HT-29 (cell line): ENCODE measurements around the gene ZG16. TPM values are rescaled to one million over a fixed set of nuclear protein-coding genes. Genes with fewer than 3 reads are reported as not detected.
"Not testable (repeated sequence)": the region's sequence is repeated elsewhere in the genome, so short reads cannot be mapped to it uniquely, and the experiment has no call there.

ENCODE experiments used
- DNase-seq: peaks from one replicate; pipeline ENCODE4 v3.0.0-alpha.2; 2015; ENCODE audit warnings: low spot score
- total RNA-seq: library from RNA; depleted of rRNA; stranded (reverse); fragments of >200 nt; shearing (Covaris generic); gene quantifications from 2 replicates; pipeline ENCODE4 v1.2.3, GENCODE V29; 2014

The ZG16 gene
- total RNA-seq, 1 experiment from 2014 or later: not detected

DNA sequence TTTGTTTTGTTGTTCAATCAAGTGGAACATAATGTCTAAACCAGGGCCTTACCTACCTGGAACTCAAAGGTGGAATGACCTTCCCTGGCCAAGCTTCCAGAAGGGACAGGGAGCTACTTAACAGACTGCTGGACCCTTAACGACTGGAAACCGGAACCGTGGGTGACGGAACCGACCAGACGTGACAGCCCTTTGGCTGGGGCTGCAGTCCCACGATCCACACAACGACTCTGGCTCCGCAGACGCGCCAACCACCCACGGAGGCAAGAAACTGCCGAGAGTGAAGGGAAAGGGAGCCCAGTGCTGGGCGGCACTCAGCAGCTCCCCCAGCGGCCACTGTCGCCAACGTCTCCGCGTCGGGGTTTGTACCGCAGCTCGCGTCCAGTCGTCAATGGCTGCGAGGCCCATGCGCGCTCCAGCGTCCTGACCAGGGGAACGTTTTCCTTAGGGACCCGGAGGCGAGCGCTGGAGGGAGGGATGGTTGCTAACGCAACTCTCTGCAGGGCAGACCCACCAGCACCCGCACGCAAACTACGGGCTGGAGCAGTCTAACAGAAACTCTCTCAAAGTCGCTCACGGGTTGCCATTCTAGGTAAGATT lies 6.9 kb downstream of the ZG16 start:
- no peak for DNase-seq

DNA sequence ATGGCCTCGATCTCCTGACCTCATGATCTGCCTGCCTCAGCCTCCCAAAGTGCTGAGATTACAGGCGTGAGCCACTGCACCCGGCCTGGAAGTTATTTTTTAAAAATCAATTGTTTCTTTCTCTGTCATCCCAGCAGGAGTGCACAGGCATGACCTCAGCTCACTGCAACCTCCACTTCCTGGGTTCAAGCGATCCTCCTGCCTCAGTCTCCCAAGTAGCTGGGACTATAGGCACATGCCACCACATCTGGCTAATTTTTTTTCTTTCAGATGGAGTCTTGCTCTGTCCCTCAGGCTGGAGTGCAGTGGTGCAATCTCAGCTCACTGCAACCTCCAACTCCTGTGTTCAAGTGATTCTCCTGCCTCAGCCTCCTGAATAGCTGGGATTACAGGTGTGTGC lies 9.1 kb downstream of the ZG16 start:
- DNase-seq: not testable (repeated sequence)

DNA sequence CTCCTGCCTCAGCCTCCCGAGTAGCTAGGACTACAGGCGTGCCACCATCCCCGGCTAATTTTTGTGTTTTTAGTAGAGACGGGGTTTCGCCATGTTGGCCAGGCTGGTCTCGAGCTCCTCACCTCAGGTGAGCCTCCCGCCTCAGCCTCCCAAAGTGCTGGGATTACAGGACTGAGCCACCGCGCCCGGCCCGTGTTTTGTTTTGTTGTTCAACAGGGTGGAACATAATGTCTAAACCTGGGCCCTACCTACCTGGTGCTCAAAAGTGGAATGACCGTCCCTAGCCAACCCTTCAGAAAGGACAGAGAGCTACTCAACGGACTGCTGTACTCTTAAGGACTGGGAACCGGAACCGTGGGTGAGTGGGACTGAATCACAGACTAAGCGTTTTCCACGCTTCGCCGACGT lies 11.7 kb downstream of the ZG16 start:
- DNase-seq: no peak

DNA sequence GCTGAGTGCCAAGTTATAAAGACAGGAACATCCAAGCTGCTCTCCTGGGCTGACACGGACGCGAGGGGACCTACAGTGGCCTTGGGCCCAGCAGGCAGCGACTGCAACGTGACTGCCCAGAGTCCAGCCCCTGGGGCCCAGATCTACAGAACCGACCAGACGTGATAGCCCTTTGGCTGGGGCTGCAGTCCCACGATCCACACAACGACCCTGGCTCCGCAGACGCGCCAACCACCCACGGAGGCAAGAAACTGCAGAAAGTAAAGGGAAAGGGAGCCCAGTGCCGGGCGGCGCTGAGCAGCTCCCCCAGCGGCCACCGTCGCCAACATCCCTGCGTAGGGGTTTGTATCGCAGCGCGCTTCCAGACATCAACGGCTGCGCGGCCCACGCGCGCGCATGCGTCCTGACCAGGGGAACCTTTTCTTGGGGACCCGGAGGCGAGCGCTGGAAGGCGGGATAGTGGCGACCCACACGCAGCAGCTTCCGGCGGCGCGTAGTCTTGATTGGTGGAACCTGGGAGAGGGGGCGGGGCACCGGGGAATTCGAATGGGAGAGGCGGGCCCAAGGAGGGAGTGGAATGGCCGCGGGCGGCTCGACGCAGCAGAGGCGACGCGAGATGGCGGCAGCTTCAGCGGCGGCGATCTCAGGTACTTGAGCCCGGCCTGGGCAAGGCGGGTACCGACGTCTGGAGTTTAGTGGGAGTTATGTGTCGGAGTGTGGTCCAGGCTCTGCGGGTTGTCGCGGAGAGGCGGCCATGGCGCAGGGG lies 12.3 kb downstream of the ZG16 start, which contains the start of gene KIF22:
Gene KIF22 (plus strand): TSS at position 569 of the 766 bp plus-strand sequence. CDS start 9 bp downstream, at position 578.
- DNase-seq: peak; percentile 99

DNA sequence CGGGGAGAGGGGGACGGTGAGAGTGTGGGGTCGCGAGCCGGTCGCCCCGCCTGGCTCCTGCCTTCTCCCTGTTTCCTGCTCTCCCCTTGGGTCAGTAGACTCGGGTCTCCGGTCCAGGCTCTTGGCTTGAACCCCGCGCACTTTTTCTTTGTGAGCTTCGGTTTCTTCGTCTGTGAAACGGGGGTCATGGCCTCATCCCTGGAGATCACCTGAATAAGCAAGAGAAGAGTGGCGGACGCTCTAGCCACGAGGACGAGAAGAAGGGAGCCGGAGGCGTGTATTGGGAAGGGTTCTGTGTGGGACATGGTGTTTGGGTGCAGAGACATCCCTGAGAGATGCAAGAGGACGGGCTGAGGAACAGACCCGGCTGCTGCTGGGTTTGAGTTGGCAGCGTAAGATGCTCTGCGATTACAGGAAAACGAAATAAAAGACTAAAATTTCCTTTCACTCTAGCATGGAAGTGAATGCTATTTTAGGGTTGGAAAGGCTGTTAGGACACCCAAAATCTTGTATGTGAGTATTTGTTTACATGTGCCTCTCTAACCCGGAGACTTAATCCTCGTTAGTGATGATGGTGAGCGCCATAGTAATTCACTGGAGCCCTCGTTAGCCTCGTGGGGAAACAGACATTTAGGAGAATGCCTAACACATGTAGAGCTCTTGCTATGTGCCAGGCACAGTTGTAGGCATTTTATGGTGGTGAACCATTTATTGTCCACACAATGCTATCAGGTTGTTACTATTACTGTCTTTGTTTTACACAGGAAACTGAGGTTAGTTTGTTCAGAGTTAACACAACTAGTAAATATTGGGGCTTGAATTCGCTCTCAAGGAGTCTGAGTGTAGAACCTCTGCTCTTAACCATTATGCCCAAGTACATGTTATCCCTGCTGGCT lies 13.1 kb downstream of the ZG16 start:
- DNase-seq: peak; percentile 32

DNA sequence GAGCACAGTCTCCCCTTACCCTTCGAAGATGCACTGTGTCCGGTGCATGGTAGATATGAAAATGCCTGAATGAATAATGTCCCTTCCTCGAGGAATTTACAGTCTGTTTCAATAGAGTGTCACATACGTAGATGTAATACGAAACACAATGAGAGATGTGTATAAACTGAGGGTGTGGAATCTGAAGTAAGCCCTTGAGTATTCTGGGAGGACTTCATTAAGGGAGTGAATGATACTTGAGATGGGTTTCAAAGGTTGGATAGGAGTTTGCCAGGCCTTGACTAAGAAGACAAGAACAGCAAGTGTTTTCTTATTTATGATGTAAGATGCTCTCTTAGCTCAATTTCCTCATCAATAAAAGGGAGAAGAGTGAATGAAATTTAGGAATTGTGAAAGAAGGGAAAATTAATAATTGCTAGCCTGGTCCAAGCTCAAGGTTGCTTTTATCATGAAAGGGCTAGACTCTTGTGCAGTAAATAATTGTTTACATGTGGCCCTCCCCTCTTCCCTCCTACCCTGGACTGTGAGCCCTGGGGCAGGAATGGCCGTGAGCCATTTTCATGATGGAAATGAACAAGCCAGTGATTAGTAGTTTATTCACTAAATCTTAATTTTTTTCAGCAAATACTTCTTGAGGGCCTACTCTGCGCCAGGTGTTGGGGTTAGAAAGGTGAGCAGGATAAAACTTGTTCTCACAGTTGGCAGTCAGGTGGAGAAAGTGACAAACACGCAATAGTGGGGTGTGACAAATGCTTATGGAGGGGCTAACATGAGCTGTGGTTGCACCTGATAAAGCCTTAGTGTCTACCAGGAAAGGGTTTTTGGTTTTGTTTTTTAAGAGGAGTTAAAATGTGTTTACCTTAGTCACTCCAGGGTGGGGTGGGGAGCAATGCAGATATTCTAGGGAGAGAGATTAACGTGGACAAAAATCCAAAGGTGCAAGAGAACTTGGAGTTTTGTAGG lies 14.1 kb downstream of the ZG16 start:
- DNase-seq: no peak

DNA sequence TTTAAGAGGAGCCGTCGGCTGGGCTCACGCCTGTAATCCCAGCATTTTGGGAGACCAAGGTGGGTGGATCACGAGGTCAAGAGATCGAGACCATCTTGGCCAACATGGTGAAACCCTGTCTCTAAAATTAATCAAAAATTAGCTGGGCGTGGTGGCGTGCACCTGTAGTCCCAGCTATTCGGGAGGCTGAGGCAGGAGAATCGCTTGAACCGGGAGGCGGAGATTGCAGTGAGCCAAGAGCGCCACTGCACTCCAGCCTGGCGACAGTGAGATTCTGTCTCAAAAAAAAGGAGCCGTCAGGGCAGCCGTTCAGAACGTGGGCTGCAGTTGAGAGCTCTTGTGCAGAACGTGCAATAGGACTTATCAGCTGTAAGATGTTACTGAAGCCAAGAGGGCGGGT lies 15.1 kb downstream of the ZG16 start:
- DNase-seq: not testable (repeated sequence)

DNA sequence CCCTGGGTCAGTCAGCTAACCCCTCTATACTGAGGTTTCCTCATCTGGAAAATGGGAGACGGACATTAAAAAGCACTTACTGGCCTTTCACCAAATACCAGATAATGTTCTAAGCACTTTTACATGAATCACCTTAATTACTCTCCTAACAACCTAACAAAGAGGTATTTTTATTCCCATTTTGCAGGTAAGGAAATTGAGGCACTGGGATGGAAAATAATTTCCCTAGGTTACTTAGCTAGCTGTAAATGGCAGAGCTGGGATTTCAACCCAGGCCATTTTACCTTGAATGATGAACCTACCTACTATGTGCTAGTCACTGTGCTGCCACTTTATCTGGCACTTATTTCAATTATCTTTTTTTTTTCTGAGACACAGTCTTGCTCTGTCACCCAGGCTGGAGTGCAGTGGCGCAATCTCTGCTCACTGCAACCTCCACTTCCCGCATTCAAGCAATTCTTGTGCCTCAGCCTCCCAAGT lies 16.2 kb downstream of the ZG16 start:
- DNase-seq: no peak

DNA sequence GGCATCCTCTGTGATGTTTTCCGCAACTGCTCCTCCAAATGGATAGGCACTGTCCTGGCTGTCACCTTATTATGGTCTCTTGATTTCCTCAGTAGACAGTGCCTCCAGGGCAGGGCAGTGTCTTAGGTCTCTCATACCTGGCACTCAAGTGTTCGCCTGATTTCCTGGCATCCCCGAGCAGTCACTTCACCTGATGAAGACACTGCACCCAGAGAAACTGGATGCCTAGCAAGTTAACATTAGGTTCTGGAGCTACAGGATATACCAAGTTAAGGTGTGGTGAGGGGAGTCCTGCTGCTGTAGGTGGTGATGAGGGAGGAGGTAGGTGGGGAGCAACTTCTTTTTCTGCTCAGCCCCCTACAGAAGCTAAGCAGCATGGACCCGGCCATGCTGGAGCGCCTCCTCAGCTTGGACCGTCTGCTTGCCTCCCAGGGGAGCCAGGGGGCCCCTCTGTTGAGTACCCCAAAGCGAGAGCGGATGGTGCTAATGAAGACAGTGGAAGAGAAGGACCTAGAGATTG lies 24.4 kb downstream of the ZG16 start:
- DNase-seq: no peak

DNA sequence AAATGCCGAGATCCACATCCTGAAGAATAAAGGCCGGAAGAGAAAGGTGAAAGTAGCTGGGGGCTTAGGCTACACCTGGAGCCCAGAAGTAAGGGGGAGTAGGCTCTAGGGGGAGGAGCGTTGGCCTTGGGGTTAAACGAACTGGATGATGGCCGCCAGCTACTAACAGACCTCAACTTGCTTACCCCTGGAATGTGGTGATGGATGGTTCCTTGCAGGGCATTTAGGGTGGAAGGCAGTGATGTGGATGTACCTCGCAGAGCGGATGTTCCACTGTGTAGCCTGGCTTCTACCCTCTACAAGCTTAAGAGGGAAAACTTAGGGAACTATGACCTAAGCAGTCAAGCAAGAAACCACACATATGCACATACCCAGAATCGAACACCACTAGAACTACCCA lies 26.0 kb downstream of the ZG16 start:
- DNase-seq: no peak

DNA sequence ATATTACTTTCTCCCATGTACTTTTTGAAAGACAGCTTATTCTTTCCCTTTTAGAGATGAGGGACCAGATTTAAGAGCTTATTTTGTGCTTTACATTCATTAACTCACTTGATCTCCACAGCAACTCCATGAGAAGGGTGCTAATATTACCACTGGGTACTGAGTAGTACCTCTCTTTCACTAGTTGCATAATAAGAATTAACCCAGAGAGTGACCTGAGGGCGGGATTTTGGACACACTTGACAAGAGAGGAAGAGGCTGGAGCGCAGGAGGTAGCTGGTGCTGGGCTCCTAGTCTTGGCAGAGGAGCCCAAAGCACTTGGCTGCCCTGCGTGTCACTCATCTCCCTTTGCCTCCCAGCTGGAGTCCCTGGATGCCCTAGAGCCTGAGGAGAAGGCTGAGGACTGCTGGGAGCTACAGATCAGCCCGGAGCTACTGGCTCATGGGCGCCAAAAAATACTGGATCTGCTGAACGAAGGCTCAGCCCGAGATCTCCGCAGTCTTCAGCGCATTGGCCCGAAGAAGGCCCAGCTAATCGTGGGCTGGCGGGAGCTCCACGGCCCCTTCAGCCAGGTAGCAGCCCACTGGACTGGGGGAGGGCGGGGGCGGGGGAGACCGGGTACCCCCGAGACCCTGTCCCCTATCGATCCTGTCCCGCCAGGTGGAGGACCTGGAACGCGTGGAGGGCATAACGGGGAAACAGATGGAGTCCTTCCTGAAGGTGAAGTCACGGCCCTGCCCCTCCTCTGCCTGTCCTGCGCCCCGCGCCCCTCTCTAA lies 26.6 kb downstream of the ZG16 start:
- peak; percentile 51 for DNase-seq

DNA sequence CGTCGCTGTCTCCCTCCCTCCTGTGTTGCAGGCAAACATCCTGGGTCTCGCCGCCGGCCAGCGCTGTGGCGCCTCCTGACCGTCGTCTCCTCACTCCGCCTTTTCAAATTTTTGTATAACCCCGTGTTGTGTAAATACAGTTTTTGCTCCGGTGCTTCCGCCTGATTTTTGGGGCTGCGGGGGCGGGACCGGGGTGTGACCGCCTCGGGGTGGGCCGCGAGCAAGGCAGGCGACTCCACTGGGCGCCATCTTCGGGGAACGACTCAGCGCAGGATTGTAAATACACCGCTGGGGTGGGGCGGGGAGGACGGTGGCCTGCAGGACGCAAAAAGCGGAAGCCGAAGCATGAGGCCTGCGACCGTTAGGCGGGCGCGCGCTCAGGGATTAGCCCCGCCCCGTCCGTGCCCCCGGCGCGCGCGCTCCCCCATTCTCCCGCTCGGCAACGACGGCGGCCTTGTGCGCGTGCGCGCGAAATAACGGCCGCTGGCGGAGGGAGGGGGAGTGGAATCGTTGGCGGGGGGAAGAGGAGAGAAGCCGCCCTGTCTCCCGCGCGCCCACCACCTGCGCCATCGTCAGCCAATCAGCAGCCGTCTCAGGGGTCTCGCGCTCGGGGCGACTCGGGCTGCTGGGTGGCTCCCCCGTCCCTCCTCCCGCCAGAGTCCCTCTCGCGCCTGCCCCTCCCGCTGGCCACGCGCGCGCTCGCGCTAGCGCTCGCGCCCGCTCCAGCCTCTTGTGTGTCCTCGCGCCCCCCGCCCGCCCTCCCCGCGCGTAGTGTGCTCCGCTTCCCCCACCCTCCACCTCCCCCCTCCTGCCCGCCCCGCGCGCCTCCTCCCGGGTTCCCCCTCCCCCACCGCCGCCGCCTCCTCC lies 27.4 kb downstream of the ZG16 start:
- DNase-seq: peak; percentile 96

DNA sequence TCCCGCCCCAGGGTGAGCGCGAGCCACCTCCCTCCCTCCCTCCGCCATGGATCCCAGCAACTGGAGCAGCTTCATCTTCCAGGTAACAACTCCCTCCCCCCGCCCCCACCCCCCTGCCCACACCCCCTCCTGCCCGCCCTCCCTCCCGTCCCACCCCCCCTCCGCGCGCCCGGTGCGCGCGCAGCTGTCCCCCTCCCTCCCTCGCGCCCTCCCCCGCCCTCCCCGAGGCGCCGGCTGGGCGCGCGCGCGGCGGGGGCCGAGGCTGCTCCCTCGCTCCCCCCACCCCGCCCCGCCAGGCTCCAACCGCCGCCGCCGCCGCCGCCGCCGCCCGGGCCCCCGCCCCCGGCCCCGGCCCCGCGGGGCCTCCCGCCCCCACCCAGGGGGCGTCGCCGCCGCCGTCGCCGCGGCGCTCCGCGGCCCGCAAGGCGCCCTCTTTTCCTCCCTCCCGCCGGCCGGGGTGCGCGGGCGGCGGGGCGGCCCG lies 28.1 kb downstream of the ZG16 start, which contains the start of gene MAZ:
Gene MAZ (plus strand): TSS at position 431 of the 481 bp plus-strand sequence. CDS start 173 bp downstream, outside the sequence.
- DNase-seq: no peak

DNA sequence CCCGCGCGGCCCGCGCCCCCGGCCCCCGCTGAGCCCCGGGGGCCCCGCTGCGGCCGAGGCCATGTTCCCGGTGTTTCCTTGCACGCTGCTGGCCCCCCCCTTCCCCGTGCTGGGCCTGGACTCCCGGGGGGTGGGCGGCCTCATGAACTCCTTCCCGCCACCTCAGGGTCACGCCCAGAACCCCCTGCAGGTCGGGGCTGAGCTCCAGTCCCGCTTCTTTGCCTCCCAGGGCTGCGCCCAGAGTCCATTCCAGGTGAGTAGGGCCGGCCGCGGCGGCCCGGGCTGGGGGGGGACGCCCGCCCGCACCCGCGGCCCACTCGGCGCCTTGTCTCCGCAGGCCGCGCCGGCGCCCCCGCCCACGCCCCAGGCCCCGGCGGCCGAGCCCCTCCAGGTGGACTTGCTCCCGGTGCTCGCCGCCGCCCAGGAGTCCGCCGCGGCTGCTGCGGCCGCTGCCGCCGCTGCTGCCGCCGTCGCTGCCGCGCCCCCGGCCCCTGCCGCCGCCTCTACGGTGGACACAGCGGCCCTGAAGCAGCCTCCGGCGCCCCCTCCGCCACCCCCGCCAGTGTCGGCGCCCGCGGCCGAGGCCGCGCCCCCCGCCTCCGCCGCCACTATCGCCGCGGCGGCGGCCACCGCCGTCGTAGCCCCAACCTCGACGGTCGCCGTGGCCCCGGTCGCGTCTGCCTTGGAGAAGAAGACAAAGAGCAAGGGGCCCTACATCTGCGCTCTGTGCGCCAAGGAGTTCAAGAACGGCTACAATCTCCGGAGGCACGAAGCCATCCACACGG lies 28.8 kb downstream of the ZG16 start:
- DNase-seq: no peak

DNA sequence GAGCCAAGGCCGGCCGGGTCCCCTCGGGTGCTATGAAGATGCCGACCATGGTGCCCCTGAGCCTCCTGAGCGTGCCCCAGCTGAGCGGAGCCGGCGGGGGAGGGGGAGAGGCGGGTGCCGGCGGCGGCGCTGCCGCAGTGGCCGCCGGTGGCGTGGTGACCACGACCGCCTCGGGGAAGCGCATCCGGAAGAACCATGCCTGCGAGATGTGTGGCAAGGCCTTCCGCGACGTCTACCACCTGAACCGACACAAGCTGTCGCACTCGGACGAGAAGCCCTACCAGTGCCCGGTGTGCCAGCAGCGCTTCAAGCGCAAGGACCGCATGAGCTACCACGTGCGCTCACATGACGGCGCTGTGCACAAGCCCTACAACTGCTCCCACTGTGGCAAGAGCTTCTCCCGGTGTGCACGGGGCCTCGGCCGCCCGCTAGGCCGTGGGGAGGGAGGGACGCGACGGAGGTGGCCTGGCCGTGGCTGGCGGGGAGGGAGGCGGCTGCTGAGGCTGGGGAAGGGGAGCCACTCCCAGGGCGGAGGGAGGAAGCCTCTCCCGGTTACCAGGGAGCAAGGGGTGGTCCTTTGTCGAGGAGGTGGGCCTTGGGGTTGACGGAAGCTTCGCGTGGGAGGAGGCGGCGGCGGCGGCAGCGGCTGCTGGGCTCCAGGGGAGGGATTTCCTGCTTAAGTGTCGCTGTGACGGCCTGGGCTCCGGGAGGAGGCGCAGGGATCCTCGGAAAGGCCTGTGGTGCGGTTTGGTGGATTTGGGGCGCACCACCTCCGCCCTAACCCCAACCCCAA lies 29.6 kb downstream of the ZG16 start:
- peak; percentile 87 for DNase-seq

DNA sequence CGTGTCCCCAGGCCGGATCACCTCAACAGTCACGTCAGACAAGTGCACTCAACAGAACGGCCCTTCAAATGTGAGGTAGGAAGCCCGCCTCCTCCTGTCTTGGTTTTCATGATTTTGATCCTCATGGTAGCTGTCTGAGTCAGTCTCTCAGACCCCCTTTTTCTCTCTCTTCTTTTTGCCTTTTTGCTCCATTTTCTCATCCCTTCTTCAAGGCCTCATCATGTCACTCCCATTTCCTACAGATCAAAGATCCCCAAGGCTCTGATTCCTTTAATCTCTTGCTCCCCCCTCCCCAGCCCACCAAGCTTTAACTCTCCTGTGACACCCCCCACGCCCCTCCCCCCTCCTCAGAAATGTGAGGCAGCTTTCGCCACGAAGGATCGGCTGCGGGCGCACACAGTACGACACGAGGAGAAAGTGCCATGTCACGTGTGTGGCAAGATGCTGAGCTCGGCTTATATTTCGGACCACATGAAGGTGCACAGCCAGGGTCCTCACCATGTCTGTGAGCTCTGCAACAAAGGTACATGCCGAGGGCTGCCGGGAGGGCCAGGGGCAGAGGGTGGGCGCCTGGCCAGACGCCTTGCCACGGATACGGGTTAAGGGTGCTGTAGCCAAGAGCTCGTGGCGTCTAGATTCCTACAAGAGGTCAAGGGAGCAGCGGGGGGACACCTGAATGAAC lies 30.3 kb downstream of the ZG16 start:
- DNase-seq: no peak
